Panc1 (cell line): Measurements from ENCODE around the gene YWHAQ.

ENCODE experiments used
- POLR2AphosphoS5 ChIP-seq: IDR thresholded peaks from 2 replicates; pipeline ENCODE4 v1.6.1; 2012; ENCODE audit warnings: mild to moderate bottlenecking, low read depth, low read length, moderate library complexity
- TF ChIP-seq, protein P1 (sequence below): fragments of 450-650 bp; IDR thresholded peaks from 2 replicates; pipeline ENCODE4 v1.5.1; 2017; ENCODE audit warnings: mild to moderate bottlenecking

DNA sequence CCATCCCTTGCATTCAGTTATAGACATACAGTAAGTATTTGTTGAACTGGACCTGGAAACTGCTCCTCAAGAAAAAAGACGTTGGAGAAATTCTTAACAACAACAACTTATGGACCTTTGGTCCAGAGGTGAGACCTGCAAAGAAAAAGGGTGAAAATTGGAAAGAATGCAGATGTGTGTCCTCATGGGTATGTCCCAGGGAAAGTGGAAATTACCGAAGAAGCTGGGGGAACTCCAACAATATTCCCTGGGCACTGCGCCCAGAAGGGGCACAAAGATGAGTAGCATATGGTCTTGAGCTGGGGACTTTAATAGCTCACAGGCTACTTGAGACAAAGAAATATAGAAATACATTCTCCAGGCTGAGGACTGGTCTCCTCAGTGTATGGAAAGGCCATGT is 35.5 kb upstream of the YWHAQ start:
- TF ChIP-seq, protein P1, sequence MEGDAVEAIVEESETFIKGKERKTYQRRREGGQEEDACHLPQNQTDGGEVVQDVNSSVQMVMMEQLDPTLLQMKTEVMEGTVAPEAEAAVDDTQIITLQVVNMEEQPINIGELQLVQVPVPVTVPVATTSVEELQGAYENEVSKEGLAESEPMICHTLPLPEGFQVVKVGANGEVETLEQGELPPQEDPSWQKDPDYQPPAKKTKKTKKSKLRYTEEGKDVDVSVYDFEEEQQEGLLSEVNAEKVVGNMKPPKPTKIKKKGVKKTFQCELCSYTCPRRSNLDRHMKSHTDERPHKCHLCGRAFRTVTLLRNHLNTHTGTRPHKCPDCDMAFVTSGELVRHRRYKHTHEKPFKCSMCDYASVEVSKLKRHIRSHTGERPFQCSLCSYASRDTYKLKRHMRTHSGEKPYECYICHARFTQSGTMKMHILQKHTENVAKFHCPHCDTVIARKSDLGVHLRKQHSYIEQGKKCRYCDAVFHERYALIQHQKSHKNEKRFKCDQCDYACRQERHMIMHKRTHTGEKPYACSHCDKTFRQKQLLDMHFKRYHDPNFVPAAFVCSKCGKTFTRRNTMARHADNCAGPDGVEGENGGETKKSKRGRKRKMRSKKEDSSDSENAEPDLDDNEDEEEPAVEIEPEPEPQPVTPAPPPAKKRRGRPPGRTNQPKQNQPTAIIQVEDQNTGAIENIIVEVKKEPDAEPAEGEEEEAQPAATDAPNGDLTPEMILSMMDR = no peak
- no peak for TF ChIP-seq POLR2AphosphoS5
